K562 (cell line): ENCODE data around the gene NBEAL2. TPM values are rescaled to one million over a fixed set of nuclear protein-coding genes. Genes with fewer than 3 reads are reported as not detected.

Experiments
- BACH1 ChIP-seq: fragments of 200-800 bp; sonication (Bioruptor generic); IDR thresholded peaks from 2 replicates; pipeline ENCODE4 v1.6.1; 2016; ENCODE audit warnings: missing genetic modification characterization, missing compliant biosample characterization
- BCL6 ChIP-seq: fragments of 250-450 bp; sonication (Bioruptor Pico); IDR thresholded peaks from 2 replicates; pipeline ENCODE4 v1.4.0; 2020
- BDP1 ChIP-seq: IDR thresholded peaks from 3 replicates; pipeline ENCODE4 v1.6.1; 2011; ENCODE audit not compliant: insufficient read length, insufficient read depth
- BRD9 ChIP-seq: fragments of 450-650 bp; IDR thresholded peaks from 2 replicates; pipeline ENCODE4 v1.6.1; 2018; ENCODE audit warnings: low read depth; ENCODE audit not compliant: partially characterized antibody
- CBFA2T2 ChIP-seq: fragments of 450-650 bp; conservative IDR thresholded peaks from 2 replicates; pipeline ENCODE4 v1.6.1; 2017; ENCODE audit warnings: mild to moderate bottlenecking
- LARP7 ChIP-seq: fragments of 450-650 bp; IDR thresholded peaks from 2 replicates; pipeline ENCODE4 v1.6.1; 2016
- NCOA6 ChIP-seq: fragments of 450-650 bp; IDR thresholded peaks from 2 replicates; pipeline ENCODE4 v1.6.1; 2017; ENCODE audit warnings: mild to moderate bottlenecking
- NEUROD1 ChIP-seq: fragments of 150-350 bp; IDR thresholded peaks from 2 replicates; pipeline ENCODE4 v1.6.1; 2014; ENCODE audit warnings: borderline replicate concordance, low read length, low read depth; ENCODE audit not compliant: partially characterized antibody
- RBM14 ChIP-seq: fragments of 200-400 bp; formaldehyde crosslinking; IDR thresholded peaks from 2 replicates; pipeline ENCODE4 v1.6.1; 2018; ENCODE audit warnings: low read depth, mild to moderate bottlenecking, low read length, moderate library complexity, borderline replicate concordance; ENCODE audit not compliant: insufficient read depth
- TAF1 ChIP-seq: IDR thresholded peaks from 2 replicates; pipeline ENCODE4 v1.6.1; 2011; ENCODE audit warnings: mild to moderate bottlenecking, low read length, moderate library complexity; ENCODE audit not compliant: insufficient read depth, control insufficient read depth, severe bottlenecking; ENCODE audit errors: extremely low read depth
- TAF7 ChIP-seq: fragments of 450-650 bp; IDR thresholded peaks from 2 replicates; pipeline ENCODE4 v1.6.1; 2016; ENCODE audit warnings: missing genetic modification characterization, missing compliant biosample characterization
- TCF3 ChIP-seq: sonication (generic); formaldehyde crosslinking; IDR thresholded peaks from 2 replicates; pipeline ENCODE4 v1.4.0; 2020; ENCODE audit warnings: mild to moderate bottlenecking, missing genetic modification reagents
- TSC22D4 ChIP-seq: fragments of 450-650 bp; IDR thresholded peaks from 2 replicates; pipeline ENCODE4 v1.6.1; 2016; ENCODE audit warnings: missing genetic modification characterization, missing biosample characterization, control low read depth
- ZBTB17 ChIP-seq: fragments of 450-650 bp; formaldehyde crosslinking; IDR thresholded peaks from 2 replicates; pipeline ENCODE4 v1.4.0; 2020; ENCODE audit warnings: mild to moderate bottlenecking
- ZNF212 ChIP-seq: fragments of 450-650 bp; formaldehyde crosslinking; IDR thresholded peaks from 2 replicates; pipeline ENCODE4 v1.4.0; 2020; ENCODE audit warnings: mild to moderate bottlenecking
- ZNF584 ChIP-seq: fragments of 200-800 bp; sonication (Bioruptor generic); IDR thresholded peaks from 2 replicates; pipeline ENCODE4 v1.6.1; 2016; ENCODE audit warnings: low read depth, mild to moderate bottlenecking, missing genetic modification characterization, missing compliant biosample characterization
- polyA plus RNA-seq, 8 experiments: library from polyadenylated mRNA; depleted of rRNA in 4 of 8; stranded (reverse) in 5 of 8; unstranded in 3 of 8; fragments of >200 nt; fragmentation: Nextera tagmentation in 2 of 8; fragmentation: Illumina TruSeq in 1 of 8; extraction: Ambion mirVana in 2 of 8; extraction: Trizol in 1 of 8; gene quantifications; 2 replicates each; pipeline versions ENCODE4 v1.2.1 to v1.2.3, GENCODE V29; 2011 to 2014; ENCODE audit warnings: inconsistent platforms in 1 of 8, missing spikeins in 1 of 8
- total RNA-seq, 7 experiments: library from RNA; depleted of rRNA in 6 of 7; stranded (reverse); fragments of >200 nt in 6 of 7; fragmentation: Illumina TruSeq in 2 of 7; extraction: Trizol in 2 of 7; gene quantifications; 2 replicates each; pipeline versions ENCODE4 v1.2.1 to v1.2.3, GENCODE V29; 2011 to 2021; ENCODE audit warnings: low replicate concordance in 1 of 7
- TF ChIP-seq, protein P1 (sequence below): fragments of 250-450 bp; sonication (Bioruptor Pico); IDR thresholded peaks from 2 replicates; pipeline ENCODE4 v1.5.0; 2022; ENCODE audit warnings: mild to moderate bottlenecking
- TF ChIP-seq, protein P2 (sequence below): sonication (generic); formaldehyde crosslinking; IDR thresholded peaks from 2 replicates; pipeline ENCODE4 v1.8.1; 2023; ENCODE audit warnings: mild to moderate bottlenecking, missing genetic modification reagents
- TF ChIP-seq, protein P3 (sequence below): sonication (generic); formaldehyde crosslinking; IDR thresholded peaks from 2 replicates; pipeline ENCODE4 v1.8.1; 2023; ENCODE audit warnings: mild to moderate bottlenecking, missing genetic modification reagents, moderate library complexity
- TF ChIP-seq, protein P4 (sequence below), 2 experiments: fragments of 450-650 bp; conservative IDR thresholded peaks; 2 replicates each; pipeline ENCODE4 v1.6.1; 2017; ENCODE audit warnings: mild to moderate bottlenecking in 2 of 2, moderate library complexity in 2 of 2
- TF ChIP-seq, protein P5 (sequence below), 2 experiments: fragments of 250-450 bp in 1 of 2; fragments of 450-650 bp in 1 of 2; sonication (Bioruptor Pico) in 1 of 2; IDR thresholded peaks; 2 replicates each; pipeline versions ENCODE4 v1.6.1 to v1.8.0; 2016 to 2021; ENCODE audit warnings: mild to moderate bottlenecking in 2 of 2, moderate library complexity in 2 of 2, missing compliant biosample characterization in 1 of 2, missing genetic modification characterization in 1 of 2

NBEAL2 gene
- total and polyA plus RNA-seq, 9 of the 15 experiments (the other 6 are each of a cell fraction or from before 2014, with no cell fraction given): 0.06 to 114 (median 29.6) TPM

DNA sequence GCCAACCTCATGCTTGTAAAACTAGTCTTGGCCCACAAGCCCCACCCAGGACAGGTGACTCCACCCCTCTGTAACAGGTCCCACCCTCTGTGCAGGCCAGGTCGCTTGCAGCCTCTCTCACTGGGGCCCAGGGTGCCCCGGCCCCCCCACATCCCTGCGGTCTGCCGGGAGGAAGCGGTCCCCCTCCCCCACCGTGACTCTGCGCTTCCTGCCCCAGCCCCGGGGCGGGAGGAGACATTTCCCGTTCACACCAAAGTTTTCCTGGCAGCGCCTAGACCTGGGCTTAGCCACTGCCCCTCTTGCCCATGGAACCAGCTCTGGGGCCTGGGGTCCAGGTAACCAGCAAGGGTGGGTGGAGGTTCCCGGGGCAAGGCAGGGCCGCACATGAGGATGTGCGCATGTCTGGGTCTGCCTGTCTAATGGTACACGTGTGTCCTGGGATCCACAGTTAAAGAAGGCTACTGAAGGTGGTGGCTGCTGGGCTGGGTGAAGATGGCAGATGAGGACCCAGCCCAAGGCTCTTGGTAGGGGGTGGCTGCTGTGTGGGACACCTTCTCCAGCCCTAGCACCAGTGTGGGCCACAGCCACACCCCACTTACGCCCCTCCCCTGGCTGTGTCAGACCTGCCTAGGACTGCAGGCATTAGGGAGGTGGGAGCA, 8.4 kb downstream of the NBEAL2 start (continued):
- TF ChIP-seq, protein P1, sequence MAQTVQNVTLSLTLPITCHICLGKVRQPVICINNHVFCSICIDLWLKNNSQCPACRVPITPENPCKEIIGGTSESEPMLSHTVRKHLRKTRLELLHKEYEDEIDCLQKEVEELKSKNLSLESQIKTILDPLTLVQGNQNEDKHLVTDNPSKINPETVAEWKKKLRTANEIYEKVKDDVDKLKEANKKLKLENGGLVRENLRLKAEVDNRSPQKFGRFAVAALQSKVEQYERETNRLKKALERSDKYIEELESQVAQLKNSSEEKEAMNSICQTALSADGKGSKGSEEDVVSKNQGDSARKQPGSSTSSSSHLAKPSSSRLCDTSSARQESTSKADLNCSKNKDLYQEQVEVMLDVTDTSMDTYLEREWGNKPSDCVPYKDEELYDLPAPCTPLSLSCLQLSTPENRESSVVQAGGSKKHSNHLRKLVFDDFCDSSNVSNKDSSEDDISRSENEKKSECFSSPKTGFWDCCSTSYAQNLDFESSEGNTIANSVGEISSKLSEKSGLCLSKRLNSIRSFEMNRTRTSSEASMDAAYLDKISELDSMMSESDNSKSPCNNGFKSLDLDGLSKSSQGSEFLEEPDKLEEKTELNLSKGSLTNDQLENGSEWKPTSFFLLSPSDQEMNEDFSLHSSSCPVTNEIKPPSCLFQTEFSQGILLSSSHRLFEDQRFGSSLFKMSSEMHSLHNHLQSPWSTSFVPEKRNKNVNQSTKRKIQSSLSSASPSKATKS (CRISPR knock-in tag): no peak
- TF ChIP-seq, protein P2, sequence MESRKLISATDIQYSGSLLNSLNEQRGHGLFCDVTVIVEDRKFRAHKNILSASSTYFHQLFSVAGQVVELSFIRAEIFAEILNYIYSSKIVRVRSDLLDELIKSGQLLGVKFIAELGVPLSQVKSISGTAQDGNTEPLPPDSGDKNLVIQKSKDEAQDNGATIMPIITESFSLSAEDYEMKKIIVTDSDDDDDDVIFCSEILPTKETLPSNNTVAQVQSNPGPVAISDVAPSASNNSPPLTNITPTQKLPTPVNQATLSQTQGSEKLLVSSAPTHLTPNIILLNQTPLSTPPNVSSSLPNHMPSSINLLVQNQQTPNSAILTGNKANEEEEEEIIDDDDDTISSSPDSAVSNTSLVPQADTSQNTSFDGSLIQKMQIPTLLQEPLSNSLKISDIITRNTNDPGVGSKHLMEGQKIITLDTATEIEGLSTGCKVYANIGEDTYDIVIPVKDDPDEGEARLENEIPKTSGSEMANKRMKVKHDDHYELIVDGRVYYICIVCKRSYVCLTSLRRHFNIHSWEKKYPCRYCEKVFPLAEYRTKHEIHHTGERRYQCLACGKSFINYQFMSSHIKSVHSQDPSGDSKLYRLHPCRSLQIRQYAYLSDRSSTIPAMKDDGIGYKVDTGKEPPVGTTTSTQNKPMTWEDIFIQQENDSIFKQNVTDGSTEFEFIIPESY (CRISPR knock-in tag): no peak
- TF ChIP-seq BACH1 (tag) (peak; percentile 94), BDP1 (no peak), TAF7 (tag) (peak; percentile 82), CBFA2T2 (0 out of 2 replicates have a peak, but pooled peaks have one; percentile 21), BCL6 (CRISPR knock-in tag) (no peak), NEUROD1 (peak; percentile 95), BRD9 (peak; percentile 94), TCF3 (CRISPR knock-in tag) (no peak), LARP7 (0 out of 2 replicates have a peak, but pooled peaks have one; percentile 10), ZNF584 (CRISPR knock-in tag) (peak; percentile 46; the same call in 1 of the 2 replicates), ZBTB17 (CRISPR knock-in tag) (0 out of 2 replicates have a peak, but pooled peaks have one; percentile 35), TSC22D4 (no peak), RBM14 (no peak), NCOA6 (no peak), TAF1 (peak; percentile 50), ZNF212 (CRISPR knock-in tag) (no peak)
- TF ChIP-seq, protein P3, sequence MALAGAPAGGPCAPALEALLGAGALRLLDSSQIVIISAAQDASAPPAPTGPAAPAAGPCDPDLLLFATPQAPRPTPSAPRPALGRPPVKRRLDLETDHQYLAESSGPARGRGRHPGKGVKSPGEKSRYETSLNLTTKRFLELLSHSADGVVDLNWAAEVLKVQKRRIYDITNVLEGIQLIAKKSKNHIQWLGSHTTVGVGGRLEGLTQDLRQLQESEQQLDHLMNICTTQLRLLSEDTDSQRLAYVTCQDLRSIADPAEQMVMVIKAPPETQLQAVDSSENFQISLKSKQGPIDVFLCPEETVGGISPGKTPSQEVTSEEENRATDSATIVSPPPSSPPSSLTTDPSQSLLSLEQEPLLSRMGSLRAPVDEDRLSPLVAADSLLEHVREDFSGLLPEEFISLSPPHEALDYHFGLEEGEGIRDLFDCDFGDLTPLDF (CRISPR knock-in tag): no peak
- TF ChIP-seq, protein P4, sequence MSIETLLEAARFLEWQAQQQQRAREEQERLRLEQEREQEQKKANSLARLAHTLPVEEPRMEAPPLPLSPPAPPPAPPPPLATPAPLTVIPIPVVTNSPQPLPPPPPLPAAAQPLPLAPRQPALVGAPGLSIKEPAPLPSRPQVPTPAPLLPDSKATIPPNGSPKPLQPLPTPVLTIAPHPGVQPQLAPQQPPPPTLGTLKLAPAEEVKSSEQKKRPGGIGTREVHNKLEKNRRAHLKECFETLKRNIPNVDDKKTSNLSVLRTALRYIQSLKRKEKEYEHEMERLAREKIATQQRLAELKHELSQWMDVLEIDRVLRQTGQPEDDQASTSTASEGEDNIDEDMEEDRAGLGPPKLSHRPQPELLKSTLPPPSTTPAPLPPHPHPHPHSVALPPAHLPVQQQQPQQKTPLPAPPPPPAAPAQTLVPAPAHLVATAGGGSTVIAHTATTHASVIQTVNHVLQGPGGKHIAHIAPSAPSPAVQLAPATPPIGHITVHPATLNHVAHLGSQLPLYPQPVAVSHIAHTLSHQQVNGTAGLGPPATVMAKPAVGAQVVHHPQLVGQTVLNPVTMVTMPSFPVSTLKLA (conservative IDR thresholded peaks at IDR 0.05): peak; percentile 77 to 90
- TF ChIP-seq, protein P5, sequence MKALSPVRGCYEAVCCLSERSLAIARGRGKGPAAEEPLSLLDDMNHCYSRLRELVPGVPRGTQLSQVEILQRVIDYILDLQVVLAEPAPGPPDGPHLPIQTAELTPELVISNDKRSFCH (CRISPR knock-in tag; IDR thresholded peaks at IDR 0.05): no peak
- TF ChIP-seq, protein P5 (tag; IDR thresholded peaks at IDR 0.05): peak; percentile 93
